HCT116 (cell line): ENCODE measurements around the gene PDE8A. TPM values are rescaled to one million over a fixed set of nuclear protein-coding genes. Genes with fewer than 3 reads are reported as not detected.

ENCODE experiments used
- ATAC-seq: fragments of 200-7000 bp; cut with Tn5 transposase; 2 replicates; pipeline ENCODE4 v1.9.1; 2020; ENCODE audit warnings: mild to moderate bottlenecking, moderate library complexity
- BruUV-seq: library from RNA; stranded (reverse); fragments of 400-500 nt; replicated peaks from 2 replicates; lab custom pipeline; 2021; lab: Mats Ljungman, UMichigan
- CTCF ChIA-PET: fragments of 300-600 bp; sonication (Branson Sonifier 250); formaldehyde crosslinking; loops from one replicate; lab custom pipeline; 2021; ENCODE audit warnings: antibody characterized with exemption; lab: Charles Lee
- POLR2A ChIA-PET: fragments of 300-600, 350-600 bp; sonication (Branson Sonifier 250); formaldehyde crosslinking; loops from one replicate; lab custom pipeline; 2021; ENCODE audit warnings: antibody characterized with exemption; lab: Charles Lee
- RAD21 ChIA-PET, 2 experiments: fragments of 300-600 bp; sonication (Branson Sonifier 250); formaldehyde crosslinking; loops; one replicate each; lab custom pipeline; 2023; ENCODE audit warnings: low total read pairs in 2 of 2; ENCODE audit not compliant: uncharacterized antibody in 2 of 2, unreplicated experiment in 2 of 2, low non-redundant PET in 1 of 2; lab: Charles Lee
- DNase-seq: peaks from one replicate; pipeline ENCODE4 v3.0.0-alpha.2; 2010; ENCODE audit warnings: low read depth, low spot score
- H2AFZ ChIP-seq: fragments of 200-600 bp; shearing (Covaris generic), sonication (generic); 2 replicates; pipeline ENCODE4 v1.6.1; 2017; ENCODE audit warnings: low read depth, mixed run types, mixed read lengths, antibody characterized with exemption, low read length; ENCODE audit not compliant: poor library complexity, severe bottlenecking
- H3K27ac ChIP-seq: 2 replicates; pipeline ENCODE4 v1.5.1; 2012; ENCODE audit warnings: low read depth, low read length
- H3K27me3 ChIP-seq: fragments of 200-600 bp; sonication (generic); 2 replicates; pipeline ENCODE4 v1.6.1; 2016; ENCODE audit warnings: mixed run types, low read length, mixed read lengths; ENCODE audit not compliant: insufficient read depth
- H3K36me3 ChIP-seq, 2 experiments: fragments of 200-500 bp in 1 of 2; fragments of 200-600 bp in 1 of 2; sonication (Bioruptor generic) in 1 of 2; sonication (generic) in 1 of 2; 2 replicates each; pipeline versions ENCODE4 v1.5.1 to v1.6.1; 2014 to 2016; ENCODE audit warnings: low read length in 2 of 2, inconsistent platforms in 1 of 2, mixed read lengths in 1 of 2, mixed run types in 1 of 2; ENCODE audit not compliant: insufficient read depth in 2 of 2, control insufficient read depth in 1 of 2
- H3K4me1 ChIP-seq, 2 experiments: fragments of 200-600 bp in 1 of 2; sonication (generic) in 1 of 2; 2 replicates each; pipeline versions ENCODE4 v1.5.1 to v1.6.1; 2012 to 2017; ENCODE audit warnings: low read length in 2 of 2, inconsistent platforms in 1 of 2, mild to moderate bottlenecking in 1 of 2, mixed read lengths in 1 of 2, mixed run types in 1 of 2, moderate library complexity in 1 of 2; ENCODE audit not compliant: insufficient read depth in 2 of 2, control insufficient read depth in 1 of 2
- H3K4me2 ChIP-seq: fragments of 200-600 bp; sonication (generic); 2 replicates; pipeline ENCODE4 v1.6.1; 2017; ENCODE audit warnings: mixed run types, low read length, mixed read lengths
- H3K4me3 ChIP-seq, 2 experiments: fragments of 200-600 bp in 1 of 2; sonication (generic) in 1 of 2; replicated peaks in 1 of 2; 2 replicates each; pipeline ENCODE4 v1.5.1; 2011 to 2016; ENCODE audit warnings: low read length in 2 of 2, control low read depth in 1 of 2, low read depth in 1 of 2, mild to moderate bottlenecking in 1 of 2, mixed read lengths in 1 of 2, mixed run types in 1 of 2
- H3K79me2 ChIP-seq: fragments of 200-600 bp; sonication (generic); 2 replicates; pipeline ENCODE4 v1.6.1; 2017; ENCODE audit warnings: mild to moderate bottlenecking, mixed run types, low read length, moderate library complexity, mixed read lengths; ENCODE audit not compliant: insufficient read depth
- H3K9ac ChIP-seq: fragments of 200-600 bp; sonication (generic); 2 replicates; pipeline ENCODE4 v1.6.1; 2016; ENCODE audit warnings: low read length, mixed read lengths
- H3K9me2 ChIP-seq: fragments of 200-600 bp; sonication (generic), shearing (Covaris generic); 2 replicates; pipeline ENCODE4 v1.6.1; 2017; ENCODE audit warnings: mixed run types, mild to moderate bottlenecking, moderate library complexity; ENCODE audit not compliant: insufficient read depth
- H3K9me3 ChIP-seq, 2 experiments: fragments of 200-500 bp in 1 of 2; fragments of 200-600 bp in 1 of 2; sonication (Bioruptor generic) in 1 of 2; sonication (generic) in 1 of 2; 2 replicates each; pipeline ENCODE4 v1.6.1; 2014 to 2017; ENCODE audit warnings: low read length in 2 of 2, mixed read lengths in 2 of 2, inconsistent platforms in 1 of 2, low read depth in 1 of 2, mild to moderate bottlenecking in 1 of 2, mixed run types in 1 of 2, moderate library complexity in 1 of 2; ENCODE audit not compliant: control insufficient read depth in 1 of 2, insufficient read depth in 1 of 2
- H4K20me1 ChIP-seq: fragments of 200-600 bp; sonication (generic), shearing (Covaris generic); 2 replicates; pipeline ENCODE4 v1.6.1; 2017; ENCODE audit warnings: mixed run types, mild to moderate bottlenecking, moderate library complexity; ENCODE audit not compliant: insufficient read depth
- CBX3 ChIP-seq: IDR thresholded peaks from 2 replicates; pipeline ENCODE4 v1.6.1; 2012; ENCODE audit warnings: low read depth
- CEBPB ChIP-seq: IDR thresholded peaks from 2 replicates; pipeline ENCODE4 v1.6.1; 2012; ENCODE audit warnings: low read depth
- EZH2 ChIP-seq: fragments of 200-600 bp; sonication (generic); IDR thresholded peaks from 2 replicates; pipeline ENCODE4 v1.6.1; 2017; ENCODE audit warnings: antibody characterized with exemption, mixed run types
- EZH2phosphoT487 ChIP-seq: fragments of 200-600 bp; IDR thresholded peaks from 2 replicates; pipeline ENCODE4 v1.6.1; 2018; ENCODE audit warnings: antibody characterized with exemption, borderline replicate concordance
- REST ChIP-seq: IDR thresholded peaks from 2 replicates; pipeline ENCODE4 v1.6.1; 2012; ENCODE audit warnings: low read depth
- SIN3A ChIP-seq: IDR thresholded peaks from 2 replicates; pipeline ENCODE4 v1.6.1; 2012; ENCODE audit warnings: low read depth
- SRF ChIP-seq: IDR thresholded peaks from 2 replicates; pipeline ENCODE4 v1.6.1; 2012; ENCODE audit warnings: low read depth
- TCF7L2 ChIP-seq: IDR thresholded peaks from 2 replicates; pipeline ENCODE4 v1.7.0; 2011; ENCODE audit warnings: borderline replicate concordance, inconsistent platforms; ENCODE audit not compliant: insufficient read depth, insufficient read length; ENCODE audit errors: extremely low read depth
- intact Hi-C: fragments of 100-400 bp; cut with micrococcal nuclease; formaldehyde crosslinking; loops from 2 replicates; pipeline ENCODE4 v1.10.0; 2022
- total RNA-seq: library from RNA; stranded (reverse); gene quantifications from one replicate; pipeline ENCODE4 v1.2.1, GENCODE V29; 2021; ENCODE audit not compliant: unreplicated experiment
- TF ChIP-seq, protein P1 (sequence below): IDR thresholded peaks from 2 replicates; pipeline ENCODE4 v1.6.1; 2012
- TF ChIP-seq, protein P2 (sequence below): IDR thresholded peaks from 2 replicates; pipeline ENCODE4 v1.6.1; 2011; ENCODE audit warnings: mild to moderate bottlenecking, low read length, moderate library complexity; ENCODE audit not compliant: insufficient replicate concordance; ENCODE audit errors: extremely low read depth

The PDE8A gene
- total RNA-seq, 1 experiment from 2014 or later = 37.8 TPM

DNA sequence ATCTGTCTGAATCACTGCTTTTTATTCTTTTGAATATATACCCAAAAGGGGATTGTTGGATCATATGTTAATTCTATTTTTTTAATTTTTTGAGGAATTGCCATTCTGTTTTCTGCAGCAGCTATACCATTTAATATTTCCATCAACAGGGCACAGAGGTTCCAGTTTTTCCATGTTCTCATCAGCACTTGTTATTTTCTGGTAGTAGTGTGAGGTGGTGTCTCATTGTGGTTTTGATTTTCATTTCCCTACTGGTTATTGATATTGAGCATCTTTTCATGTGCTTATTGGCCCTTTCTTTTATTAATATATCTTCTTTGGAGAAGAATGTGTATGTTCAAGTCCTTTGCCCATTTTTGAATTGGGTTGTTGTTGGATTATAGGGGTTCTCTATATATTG, 68.1 kb downstream of the PDE8A start:
- H4K20me1 ChIP-seq = no peaks in the 10 kb centered on the region; the same call in 1 of the 2 replicates
- no peak overlapping the region for H3K27ac ChIP-seq
- H3K4me1 ChIP-seq = 0 out of 4 replicates have a peak, but pooled peaks cover 0 to 3% of the 10 kb centered on the region in 2 experiments

More for the DNA sequence above, 68.1 kb downstream of the PDE8A start:
- ChIA-PET POLR2A (no interaction called here), RAD21 (no interaction called here)
- Histone ChIP-seq H3K9me3 (no peaks in the 10 kb centered on the region), H3K36me3 (no peaks in the 10 kb centered on the region), H2AFZ (no peak overlapping the region), H3K9me2 (no peaks in the 10 kb centered on the region), H3K27me3 (no peaks in the 10 kb centered on the region), H3K4me2 (no peak overlapping the region), H3K9ac (no peak overlapping the region)
- intact Hi-C loops = loop anchor here (5.0 to 10.0 kb wide), 2 partner anchors 205 to 453 kb away; no protein-coding TSS in a partner anchor
- TF ChIP-seq SIN3A (no peak), SRF (no peak), TCF7L2 (no peak), EZH2 (no peak), EZH2phosphoT487 (no peak), REST (no peak), CBX3 (no peak), CEBPB (no peak)
- TF ChIP-seq, protein P1, sequence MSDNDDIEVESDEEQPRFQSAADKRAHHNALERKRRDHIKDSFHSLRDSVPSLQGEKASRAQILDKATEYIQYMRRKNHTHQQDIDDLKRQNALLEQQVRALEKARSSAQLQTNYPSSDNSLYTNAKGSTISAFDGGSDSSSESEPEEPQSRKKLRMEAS = no peak
- TF ChIP-seq, protein P2, sequence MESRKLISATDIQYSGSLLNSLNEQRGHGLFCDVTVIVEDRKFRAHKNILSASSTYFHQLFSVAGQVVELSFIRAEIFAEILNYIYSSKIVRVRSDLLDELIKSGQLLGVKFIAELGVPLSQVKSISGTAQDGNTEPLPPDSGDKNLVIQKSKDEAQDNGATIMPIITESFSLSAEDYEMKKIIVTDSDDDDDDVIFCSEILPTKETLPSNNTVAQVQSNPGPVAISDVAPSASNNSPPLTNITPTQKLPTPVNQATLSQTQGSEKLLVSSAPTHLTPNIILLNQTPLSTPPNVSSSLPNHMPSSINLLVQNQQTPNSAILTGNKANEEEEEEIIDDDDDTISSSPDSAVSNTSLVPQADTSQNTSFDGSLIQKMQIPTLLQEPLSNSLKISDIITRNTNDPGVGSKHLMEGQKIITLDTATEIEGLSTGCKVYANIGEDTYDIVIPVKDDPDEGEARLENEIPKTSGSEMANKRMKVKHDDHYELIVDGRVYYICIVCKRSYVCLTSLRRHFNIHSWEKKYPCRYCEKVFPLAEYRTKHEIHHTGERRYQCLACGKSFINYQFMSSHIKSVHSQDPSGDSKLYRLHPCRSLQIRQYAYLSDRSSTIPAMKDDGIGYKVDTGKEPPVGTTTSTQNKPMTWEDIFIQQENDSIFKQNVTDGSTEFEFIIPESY = no peak
- TF ChIP-seq, all 23 proteins: peak for 0
- H3K4me3 ChIP-seq = no peak overlapping the region
- ATAC-seq (no peak), DNase-seq (no peak)
- BruUV-seq = no TSS peak
- CTCF ChIA-PET = no interaction called here
- H3K79me2 ChIP-seq = peaks cover 45% of the 10 kb centered on the region
